Brain microvascular endothelial cell (primary cell): ENCODE measurements around the gene NDRG4.

Experiments used
- DNase-seq: peaks from one replicate; pipeline ENCODE4 v3.0.0-alpha.2; 2020
- H3K27ac ChIP-seq: fragments of 250-450 bp; sonication (Bioruptor Pico); 2 replicates; pipeline ENCODE4 v1.5.1; 2020; ENCODE audit warnings: mild to moderate bottlenecking, moderate library complexity
- H3K27me3 ChIP-seq: fragments of 250-450 bp; sonication (Bioruptor Pico); replicated peaks from 2 replicates; pipeline ENCODE4 v1.5.1; 2020; ENCODE audit warnings: mild to moderate bottlenecking
- H3K36me3 ChIP-seq: fragments of 250-450 bp; sonication (Bioruptor Pico); replicated peaks from 2 replicates; pipeline ENCODE4 v1.5.1; 2020; ENCODE audit warnings: mild to moderate bottlenecking
- H3K4me3 ChIP-seq: 2 replicates; pipeline ENCODE4 v1.5.1; 2011; ENCODE audit warnings: low read depth, mild to moderate bottlenecking, control low read depth, low read length, moderate library complexity
- CTCF ChIP-seq: IDR thresholded peaks from 2 replicates; pipeline ENCODE4 v1.5.1; 2011; ENCODE audit warnings: low read depth, mild to moderate bottlenecking, moderate library complexity, low read length, control low read depth, inconsistent platforms; ENCODE audit errors: missing control alignments
- in situ Hi-C: cut with HindIII; loops from 2 replicates; pipeline ENCODE4 v1.10.0; 2017; ENCODE audit warnings: low sequenced_read_pairs, low pct_ligation_motif_present

The NDRG4 gene

DNA sequence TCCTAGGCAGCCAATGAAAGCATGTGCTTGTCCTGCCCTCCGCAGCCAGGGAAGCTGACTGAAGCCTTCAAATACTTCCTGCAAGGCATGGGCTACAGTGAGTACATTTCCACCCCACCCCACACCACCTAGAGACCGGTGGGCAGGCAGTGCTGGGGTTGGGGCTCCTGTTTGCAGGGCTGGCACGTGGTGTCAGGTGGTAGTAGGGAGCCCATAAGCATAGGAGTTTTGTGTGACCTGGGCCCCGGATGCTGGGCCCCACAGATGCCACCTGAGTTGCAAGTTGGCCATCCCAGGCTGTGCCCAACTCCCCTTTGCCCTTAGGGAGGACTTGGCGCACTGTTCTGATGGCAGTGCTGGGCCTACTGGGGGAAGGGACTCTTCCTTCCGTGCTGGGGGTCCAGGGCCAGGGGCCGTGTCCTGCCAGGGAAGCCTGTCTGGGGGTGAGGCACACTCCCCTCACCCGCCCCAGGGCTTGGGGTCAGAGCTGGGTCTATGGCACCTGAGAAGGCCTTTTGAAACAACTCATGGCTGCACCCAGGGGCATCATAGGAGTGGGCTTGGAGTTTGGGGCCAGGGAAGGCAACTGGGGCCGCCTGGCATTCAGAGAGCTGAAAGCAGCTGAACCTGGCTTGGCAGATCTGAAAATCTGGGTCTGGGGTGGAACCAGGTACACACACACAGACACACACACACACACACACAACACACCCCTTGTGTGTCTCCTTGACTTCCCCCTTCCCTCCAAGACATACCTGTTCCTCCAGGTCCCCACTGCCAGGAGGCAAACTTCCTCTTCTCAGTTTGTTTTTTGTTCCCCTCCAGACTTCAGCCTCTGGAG is 9.5 kb downstream of the NDRG4 start:
- Histone ChIP-seq H3K36me3 (no peaks in the 10 kb centered on the region), H3K4me3 (no peak overlapping the region), H3K27me3 (no peaks in the 10 kb centered on the region), H3K27ac (no peak overlapping the region)
- in situ Hi-C loops: no loop called here
- no peak for DNase-seq
- TF ChIP-seq CTCF: no peak

- no peak overlapping the region for H3K4me3 ChIP-seq
- H3K27ac ChIP-seq: no peak overlapping the region
- no peaks in the 10 kb centered on the region for H3K36me3 ChIP-seq
- no peaks in the 10 kb centered on the region for H3K27me3 ChIP-seq
- no peak for DNase-seq
- no peak for TF ChIP-seq CTCF
- in situ Hi-C loops: no loop called here
Observed at GRCh38 chr16:58510097-58510775, 10.3 kb downstream of the NDRG4 start.

DNA sequence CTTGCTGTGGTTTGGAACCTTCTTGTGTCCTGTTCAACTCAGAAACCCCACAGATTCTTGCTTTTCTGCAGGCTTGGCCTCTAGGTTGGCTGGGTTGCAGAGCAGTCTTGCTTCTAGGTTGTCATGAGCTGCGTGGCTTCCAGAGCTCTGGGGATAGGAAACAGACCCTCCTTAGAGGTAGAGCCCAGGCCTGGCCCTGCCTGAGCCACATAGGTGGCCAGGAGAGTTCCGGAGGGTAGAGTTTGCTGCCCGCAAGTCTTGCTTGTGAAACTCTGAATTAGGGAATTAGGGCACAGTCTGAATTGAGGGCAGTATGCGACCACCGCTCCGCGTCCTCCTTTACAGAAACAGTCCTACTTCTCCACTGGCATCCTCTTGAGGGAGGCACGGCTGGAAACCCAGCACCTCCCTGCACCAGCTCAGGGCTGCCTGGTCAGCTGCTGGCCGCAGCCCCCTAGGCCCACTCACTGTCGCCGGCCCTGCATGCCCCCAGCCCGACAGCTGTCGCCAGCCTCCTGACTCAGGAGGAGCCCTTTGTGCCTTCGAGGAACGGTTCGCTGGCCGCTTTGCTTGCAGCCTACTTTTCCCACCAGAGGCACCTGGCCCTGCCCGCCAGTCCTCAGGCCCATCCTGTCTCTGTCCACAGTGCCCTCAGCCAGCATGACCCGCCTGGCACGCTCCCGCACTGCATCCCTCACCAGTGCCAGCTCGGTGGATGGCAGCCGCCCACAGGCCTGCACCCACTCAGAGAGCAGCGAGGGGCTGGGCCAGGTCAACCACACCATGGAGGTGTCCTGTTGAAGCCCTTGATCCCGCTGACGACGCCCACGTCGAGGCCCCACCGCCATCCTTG is 11.1 kb downstream of the NDRG4 start:
- no peak for TF ChIP-seq CTCF
- in situ Hi-C loops: no loop called here

DNA sequence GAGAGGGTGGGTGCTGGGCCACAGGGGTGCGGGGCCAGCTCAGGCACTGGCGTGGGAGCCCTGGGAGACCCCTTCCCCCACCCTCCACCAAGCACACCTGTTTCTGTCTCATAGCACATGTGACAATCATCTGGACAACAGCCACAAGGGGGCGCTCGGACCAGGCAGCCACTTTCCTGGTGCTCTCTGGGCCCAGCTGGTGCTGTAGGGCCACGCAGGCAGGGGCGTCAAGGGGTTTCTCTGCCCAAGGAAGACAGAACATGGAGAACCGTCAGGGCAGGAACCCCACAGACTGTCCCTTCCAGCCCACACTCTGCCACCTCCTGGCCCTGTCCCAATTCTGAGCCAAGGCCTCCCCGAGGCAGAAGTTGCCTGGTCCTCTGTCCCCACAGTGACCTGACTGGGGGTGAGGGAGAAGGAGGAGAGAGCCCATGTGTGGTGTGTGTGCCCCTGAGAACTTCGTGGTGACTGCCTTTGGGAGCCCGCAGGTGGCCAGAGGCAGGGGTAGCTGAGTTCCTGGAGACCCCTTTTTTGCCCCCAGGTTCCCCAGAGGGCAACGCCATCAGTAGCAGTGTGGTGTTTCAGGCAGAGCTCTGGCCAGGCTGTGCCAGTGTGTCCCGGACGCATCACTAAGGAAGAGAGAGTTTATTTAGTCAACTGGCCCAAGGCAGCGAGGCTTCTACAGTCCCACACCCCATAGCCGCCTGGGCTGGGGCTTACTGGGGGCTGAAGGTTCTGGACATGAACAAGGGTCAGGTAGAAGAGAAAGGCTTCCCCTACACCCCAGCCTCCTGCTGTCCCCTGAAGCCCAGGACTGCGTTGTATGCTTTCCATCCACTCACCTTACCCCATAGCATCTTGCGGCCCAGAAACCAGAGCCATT is 12.2 kb downstream of the NDRG4 start:
- peak; percentile 91 for TF ChIP-seq CTCF

More for the DNA sequence above, 11.1 kb downstream of the NDRG4 start:
- H3K4me3 ChIP-seq: no peak overlapping the region
- H3K27me3 ChIP-seq: no peaks in the 10 kb centered on the region
- no peak for DNase-seq
- H3K27ac ChIP-seq: no peak overlapping the region
- H3K36me3 ChIP-seq: no peaks in the 10 kb centered on the region

DNA sequence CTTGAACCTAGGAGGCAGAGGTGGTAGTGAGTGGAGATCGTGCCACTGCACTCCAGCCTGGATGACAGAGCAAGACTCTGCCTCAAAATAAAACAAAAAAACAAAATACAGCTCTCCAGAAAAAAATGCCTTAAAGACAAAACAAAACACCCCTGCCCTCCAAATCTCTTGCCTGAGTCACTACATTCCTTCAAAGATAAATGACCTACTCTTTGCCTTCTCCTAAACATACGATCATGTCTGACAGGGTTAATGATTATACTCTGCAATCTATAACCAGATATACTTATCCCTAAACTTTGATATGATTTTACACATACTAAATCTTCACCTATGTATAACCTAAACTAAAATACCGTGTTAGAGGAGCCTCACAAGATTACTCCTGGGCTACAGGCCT is 13.9 kb downstream of the NDRG4 start:
- Histone ChIP-seq H3K27ac (no peak overlapping the region), H3K4me3 (no peak overlapping the region), H3K36me3 (peaks cover 15% of the 10 kb centered on the region), H3K27me3 (no peaks in the 10 kb centered on the region)
- no peak for DNase-seq
- in situ Hi-C loops: no loop called here
- no peak for TF ChIP-seq CTCF

More for the DNA sequence above, 12.2 kb downstream of the NDRG4 start:
- no peak overlapping the region for H3K4me3 ChIP-seq
- no peaks in the 10 kb centered on the region for H3K36me3 ChIP-seq
- in situ Hi-C loops: no loop called here
- H3K27me3 ChIP-seq: no peaks in the 10 kb centered on the region
- H3K27ac ChIP-seq: no peak overlapping the region
- peak; percentile 71 for DNase-seq
